Thyroid gland (tissue), 4 donors: ENCODE measurements around the gene TMEM154.

Source experiments
- POLR2A ChIP-seq, 2 donors: fragments of 450-650 bp; IDR thresholded peaks; one replicate each; pipeline ENCODE4 v1.6.1; 2017; ENCODE audit warnings: antibody characterized with exemption in 2 of 2, mild to moderate bottlenecking in 2 of 2, moderate library complexity in 1 of 2
- TF ChIP-seq, protein P1 (sequence below), 6 experiments: fragments of 200-600 bp in 3 of 6; fragments of 450-650 bp in 3 of 6; sonication (generic) in 3 of 6; IDR thresholded peaks; one replicate each; pipeline ENCODE4 v1.5.1; 2016 to 2019; ENCODE audit warnings: antibody characterized with exemption in 6 of 6, mild to moderate bottlenecking in 2 of 6, inconsistent platforms in 1 of 6, moderate library complexity in 1 of 6

DNA sequence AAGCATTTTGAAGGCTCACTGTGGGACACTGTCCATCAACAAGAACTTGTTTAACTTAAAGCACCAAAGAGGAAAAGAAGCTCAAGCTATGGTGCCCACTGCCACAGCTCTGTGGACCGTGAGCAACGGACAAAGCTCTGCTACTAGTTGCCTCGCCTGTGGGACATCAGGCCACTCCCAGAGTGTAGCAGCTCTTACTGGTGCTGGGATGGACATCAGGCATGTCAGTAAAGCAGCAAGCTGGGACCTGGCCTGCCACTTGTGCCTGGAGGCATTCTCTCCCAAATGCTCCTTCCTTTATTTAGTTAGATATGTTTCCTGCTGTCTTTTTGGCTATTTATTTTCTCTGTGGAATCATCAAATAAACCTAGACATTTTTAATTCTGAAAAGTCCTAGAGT is 46.7 kb downstream of the TMEM154 start:
- no peak for TF ChIP-seq POLR2A (IDR thresholded peaks at IDR 0.05)
- TF ChIP-seq, protein P1, sequence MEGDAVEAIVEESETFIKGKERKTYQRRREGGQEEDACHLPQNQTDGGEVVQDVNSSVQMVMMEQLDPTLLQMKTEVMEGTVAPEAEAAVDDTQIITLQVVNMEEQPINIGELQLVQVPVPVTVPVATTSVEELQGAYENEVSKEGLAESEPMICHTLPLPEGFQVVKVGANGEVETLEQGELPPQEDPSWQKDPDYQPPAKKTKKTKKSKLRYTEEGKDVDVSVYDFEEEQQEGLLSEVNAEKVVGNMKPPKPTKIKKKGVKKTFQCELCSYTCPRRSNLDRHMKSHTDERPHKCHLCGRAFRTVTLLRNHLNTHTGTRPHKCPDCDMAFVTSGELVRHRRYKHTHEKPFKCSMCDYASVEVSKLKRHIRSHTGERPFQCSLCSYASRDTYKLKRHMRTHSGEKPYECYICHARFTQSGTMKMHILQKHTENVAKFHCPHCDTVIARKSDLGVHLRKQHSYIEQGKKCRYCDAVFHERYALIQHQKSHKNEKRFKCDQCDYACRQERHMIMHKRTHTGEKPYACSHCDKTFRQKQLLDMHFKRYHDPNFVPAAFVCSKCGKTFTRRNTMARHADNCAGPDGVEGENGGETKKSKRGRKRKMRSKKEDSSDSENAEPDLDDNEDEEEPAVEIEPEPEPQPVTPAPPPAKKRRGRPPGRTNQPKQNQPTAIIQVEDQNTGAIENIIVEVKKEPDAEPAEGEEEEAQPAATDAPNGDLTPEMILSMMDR (IDR thresholded peaks at IDR 0.05), result no peak
